Measurements from ENCODE around the gene SHROOM1. TPM values are rescaled to one million over a fixed set of nuclear protein-coding genes. Genes with fewer than 3 reads are reported as not detected.

SHROOM1 gene
- total and polyA plus RNA-seq, 12 donors, result 1.3 to 18.3 (median 5.3) TPM

DNA sequence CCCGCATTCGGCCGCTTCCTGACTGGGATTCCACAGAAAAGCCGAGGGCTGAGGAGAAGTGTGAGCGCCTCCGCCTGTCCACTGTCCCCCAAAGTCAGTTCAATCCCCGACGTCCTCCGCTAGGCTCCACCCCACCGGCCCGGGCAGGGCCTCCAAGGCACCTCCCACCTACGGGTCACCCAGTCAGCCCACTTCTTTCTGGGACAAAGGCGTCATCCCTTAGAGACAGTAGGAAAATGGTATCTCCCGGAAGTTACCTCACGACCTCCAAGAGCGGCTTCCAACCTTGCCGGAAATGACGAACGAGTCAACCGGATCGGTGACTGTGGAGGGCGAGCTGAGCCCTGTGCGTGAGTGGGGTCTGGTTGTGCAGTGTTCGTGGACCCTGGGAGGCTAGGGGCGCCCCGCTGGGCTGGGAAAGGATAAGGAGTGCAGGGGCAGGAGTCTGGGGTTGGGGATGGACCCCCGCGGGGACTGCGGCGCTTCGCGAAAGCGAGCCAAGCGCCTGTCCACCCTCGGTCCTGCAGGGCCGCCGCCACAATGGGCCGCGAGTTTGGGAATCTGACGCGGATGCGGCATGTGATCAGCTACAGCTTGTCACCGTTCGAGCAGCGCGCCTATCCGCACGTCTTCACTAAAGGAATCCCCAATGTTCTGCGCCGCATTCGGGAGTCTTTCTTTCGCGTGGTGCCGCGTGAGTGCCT lies 36.0 kb upstream of the SHROOM1 start, which contains the start of the genes GDF9 and UQCRQ:
GDF9 (minus strand) TSS at position 128 of the 704 bp plus-strand sequence. CDS start 1,936 bp downstream, outside the sequence.
UQCRQ (plus strand) TSS at position 301 of the 704 bp plus-strand sequence; CDS start at position 541, 240 bp downstream.
- peak; percentile 74 to 96 for TF ChIP-seq POLR2A (IDR thresholded peaks at IDR 0.05)
- TF ChIP-seq, protein P1, sequence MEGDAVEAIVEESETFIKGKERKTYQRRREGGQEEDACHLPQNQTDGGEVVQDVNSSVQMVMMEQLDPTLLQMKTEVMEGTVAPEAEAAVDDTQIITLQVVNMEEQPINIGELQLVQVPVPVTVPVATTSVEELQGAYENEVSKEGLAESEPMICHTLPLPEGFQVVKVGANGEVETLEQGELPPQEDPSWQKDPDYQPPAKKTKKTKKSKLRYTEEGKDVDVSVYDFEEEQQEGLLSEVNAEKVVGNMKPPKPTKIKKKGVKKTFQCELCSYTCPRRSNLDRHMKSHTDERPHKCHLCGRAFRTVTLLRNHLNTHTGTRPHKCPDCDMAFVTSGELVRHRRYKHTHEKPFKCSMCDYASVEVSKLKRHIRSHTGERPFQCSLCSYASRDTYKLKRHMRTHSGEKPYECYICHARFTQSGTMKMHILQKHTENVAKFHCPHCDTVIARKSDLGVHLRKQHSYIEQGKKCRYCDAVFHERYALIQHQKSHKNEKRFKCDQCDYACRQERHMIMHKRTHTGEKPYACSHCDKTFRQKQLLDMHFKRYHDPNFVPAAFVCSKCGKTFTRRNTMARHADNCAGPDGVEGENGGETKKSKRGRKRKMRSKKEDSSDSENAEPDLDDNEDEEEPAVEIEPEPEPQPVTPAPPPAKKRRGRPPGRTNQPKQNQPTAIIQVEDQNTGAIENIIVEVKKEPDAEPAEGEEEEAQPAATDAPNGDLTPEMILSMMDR (IDR thresholded peaks at IDR 0.05), result peak in 1 of 6 experiments; percentile 16
- no peaks in the 10 kb centered on the region for H3K9me3 ChIP-seq (replicated peaks in 1 of 3)
- H3K4me3 ChIP-seq, result peak within 1 kb of the TSS; percentile 17 to 85 (median 73)
- peak within 1 kb of the TSS; percentile 88 to 97 (median 96) for H3K27ac ChIP-seq
- H3K27me3 ChIP-seq, result no peaks in the 10 kb centered on the region
- intact Hi-C loops (cut with DNase I), result loop anchor here in 1 of 2 donors (5.0 kb wide), 1 partner anchor 34 kb away; the partner anchor contains the start of gene SHROOM1
- H3K36me3 ChIP-seq (replicated peaks in 1 of 2), result peaks cover 0 to 24% of the 10 kb centered on the region in 2 donors
- peaks cover 11 to 17% of the 10 kb centered on the region in 2 donors for H3K4me1 ChIP-seq (replicated peaks in 1 of 2)
- peak; percentile 95 to 99 (median 98) for DNase-seq
- WGBS, 4 donors, result 0 to 1% (median 0%) methylated on average over 7 to 55 of the region's 55 CpGs

GRCh38 chr5:132865668-132866341 lies 35.4 kb upstream of the SHROOM1 start:
- 33 to 62% (median 41%) methylated on average over 12 to 30 of the region's 30 CpGs for WGBS, 4 donors
- peaks cover 11 to 17% of the 10 kb centered on the region in 2 donors for H3K4me1 ChIP-seq (replicated peaks in 1 of 2)
- peak overlapping the region in 3 of 4 donors; percentile 14 to 71 (median 49) for H3K4me3 ChIP-seq
- intact Hi-C loops (cut with DNase I), result loop anchor here in 1 of 2 donors (5.0 kb wide), 1 partner anchor 34 kb away; the partner anchor contains the start of gene SHROOM1
- no peak for DNase-seq
- TF ChIP-seq, protein P1 (IDR thresholded peaks at IDR 0.05), result no peak
- no peak for TF ChIP-seq POLR2A (IDR thresholded peaks at IDR 0.05)
- H3K9me3 ChIP-seq (replicated peaks in 1 of 3), result no peaks in the 10 kb centered on the region
- peak overlapping the region in 4 of 5 donors; percentile 95 to 97 (median 96) for H3K27ac ChIP-seq
- H3K36me3 ChIP-seq (replicated peaks in 1 of 2), result peaks cover 0 to 24% of the 10 kb centered on the region in 2 donors
- H3K27me3 ChIP-seq, result no peaks in the 10 kb centered on the region

DNA sequence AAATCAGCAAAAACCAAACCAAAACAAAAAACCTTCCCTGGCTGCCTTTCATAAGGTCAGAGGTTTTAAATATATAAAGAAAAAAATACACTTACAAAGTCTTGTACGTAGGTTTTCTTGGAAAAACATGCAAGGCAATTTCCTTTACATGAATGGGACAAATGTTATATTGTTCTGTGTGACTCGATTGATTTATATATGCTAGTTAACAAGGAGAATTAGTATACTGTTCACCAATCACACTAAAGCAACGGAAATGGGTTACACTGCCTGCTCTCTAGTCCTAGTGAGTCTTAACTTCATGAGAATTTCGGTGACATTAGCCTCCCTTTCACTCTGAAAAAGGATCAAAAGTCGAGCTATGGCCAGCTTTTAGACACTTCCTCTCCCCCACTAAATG lies 30.3 kb upstream of the SHROOM1 start:
- no peak for DNase-seq
- intact Hi-C loops (cut with DNase I), result no loop called here
- H3K9me3 ChIP-seq (replicated peaks in 1 of 3), result no peaks in the 10 kb centered on the region
- H3K27me3 ChIP-seq, result no peaks in the 10 kb centered on the region
- H3K4me1 ChIP-seq (replicated peaks in 1 of 2), result peaks cover 1 to 5% of the 10 kb centered on the region in 2 donors
- no peak overlapping the region for H3K4me3 ChIP-seq
- TF ChIP-seq, protein P1 (IDR thresholded peaks at IDR 0.05), result no peak
- no peak for TF ChIP-seq POLR2A (IDR thresholded peaks at IDR 0.05)
- no peaks in the 10 kb centered on the region for H3K36me3 ChIP-seq (replicated peaks in 1 of 2)
- no peak overlapping the region for H3K27ac ChIP-seq
- WGBS, 4 donors, result 58 to 70% (median 61%) methylated on average over 5 of the region's 5 CpGs

DNA sequence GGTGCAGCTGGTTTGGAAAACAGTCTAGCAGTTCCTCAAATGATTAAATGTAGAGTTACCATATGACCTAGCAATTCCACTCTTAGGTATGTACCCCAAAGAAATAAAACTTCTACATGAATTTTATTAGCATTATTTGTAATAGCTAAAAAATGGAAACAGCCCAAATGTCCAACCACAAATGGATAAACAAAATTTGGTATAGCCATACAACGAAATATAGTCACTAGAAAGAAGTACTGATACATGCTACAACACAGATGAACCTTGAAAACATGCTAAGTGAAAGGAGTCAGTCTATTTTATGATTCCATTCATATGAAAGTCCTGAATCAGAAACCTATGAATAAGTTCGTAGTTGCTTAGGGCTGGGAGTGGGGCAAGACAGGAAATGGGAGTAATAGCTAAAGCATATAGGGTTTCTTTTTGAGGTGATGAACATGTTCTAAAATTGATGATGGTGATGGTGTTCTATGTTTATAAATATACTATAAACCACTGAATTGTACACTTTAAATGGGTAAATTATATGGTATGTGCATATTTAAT lies 29.5 kb upstream of the SHROOM1 start:
- WGBS, 4 donors, result 79 to 88% (median 86%) methylated on average over 2 of the region's 2 CpGs
- intact Hi-C loops (cut with DNase I), result no loop called here

More for the DNA sequence above, 29.5 kb upstream of the SHROOM1 start:
- DNase-seq, result no peak
- Histone ChIP-seq H3K4me1 (replicated peaks in 1 of 2) (no peaks in the 10 kb centered on the region), H3K4me3 (no peak overlapping the region), H3K36me3 (replicated peaks in 1 of 2) (no peaks in the 10 kb centered on the region), H3K9me3 (replicated peaks in 1 of 3) (no peaks in the 10 kb centered on the region), H3K27me3 (no peaks in the 10 kb centered on the region), H3K27ac (no peak overlapping the region)
- TF ChIP-seq POLR2A (IDR thresholded peaks at IDR 0.05), result no peak
- TF ChIP-seq, protein P1 (IDR thresholded peaks at IDR 0.05), result no peak
